NCI-H2107 treated with DMSO at 0.1 percent for 48 hours (cell line): ENCODE results near the gene ENAH.

Source experiments
- DNase-seq: peaks from one replicate; lab custom pipeline; 2025; ENCODE audit not compliant: unreplicated experiment; lab: John Stamatoyannopoulos, UW

ENAH gene

GRCh38 chr1:225608014-225608796 is 44.7 kb downstream of the ENAH start:
- no peak for DNase-seq

GRCh38 chr1:225607355-225607754 is 45.6 kb downstream of the ENAH start:
- DNase-seq, result no peak

GRCh38 chr1:225603538-225604354 is 49.2 kb downstream of the ENAH start:
- no peak for DNase-seq

GRCh38 chr1:225602590-225603206 is 50.2 kb downstream of the ENAH start:
- no peak for DNase-seq

- DNase-seq, result no peak
These were observed 50.9 kb downstream of the ENAH start for GRCh38 chr1:225601902-225602589.

GRCh38 chr1:225598847-225599246 is 54.1 kb downstream of the ENAH start:
- no peak for DNase-seq

GRCh38 chr1:225597926-225598575 is 54.9 kb downstream of the ENAH start:
- no peak for DNase-seq

- DNase-seq, result no peak
These were observed 56.2 kb downstream of the ENAH start for GRCh38 chr1:225596736-225597135.

- no peak for DNase-seq
These were observed 56.9 kb downstream of the ENAH start for GRCh38 chr1:225595974-225596551.

- no peak for DNase-seq
These were observed 57.5 kb downstream of the ENAH start for GRCh38 chr1:225595452-225595851.

- DNase-seq, result no peak
These were observed 59.5 kb downstream of the ENAH start for GRCh38 chr1:225593414-225593813.

GRCh38 chr1:225592362-225593025 is 60.4 kb downstream of the ENAH start:
- no peak for DNase-seq

- DNase-seq, result no peak
These were observed 65.6 kb downstream of the ENAH start for GRCh38 chr1:225587310-225587709.

GRCh38 chr1:225581186-225581585 is 71.7 kb downstream of the ENAH start:
- no peak for DNase-seq

- DNase-seq, result no peak
These were observed 72.5 kb downstream of the ENAH start for GRCh38 chr1:225580238-225581099.

GRCh38 chr1:225578251-225578977 is 74.5 kb downstream of the ENAH start:
- DNase-seq, result no peak

- DNase-seq, result no peak
These were observed 75.7 kb downstream of the ENAH start for GRCh38 chr1:225577241-225577640.

- no peak for DNase-seq
These were observed 79.7 kb downstream of the ENAH start for GRCh38 chr1:225573216-225573615.
